Measurements from ENCODE around the gene L3MBTL2.

L3MBTL2 gene

GRCh38 chr22:41215926-41216325 lies 10.8 kb downstream of the L3MBTL2 start:
- no peak for DNase-seq

GRCh38 chr22:41216984-41217383 lies 11.9 kb downstream of the L3MBTL2 start:
- no peak for DNase-seq

GRCh38 chr22:41217553-41218157 lies 12.5 kb downstream of the L3MBTL2 start:
- no peak for DNase-seq

GRCh38 chr22:41222846-41223507 lies 17.9 kb downstream of the L3MBTL2 start:
- DNase-seq = no peak

GRCh38 chr22:41223535-41223934 lies 18.4 kb downstream of the L3MBTL2 start:
- no peak for DNase-seq

GRCh38 chr22:41226723-41227655 lies 21.9 kb downstream of the L3MBTL2 start:
- no peak for DNase-seq

- DNase-seq = no peak
Measured at GRCh38 chr22:41229215-41229614, 24.1 kb downstream of the L3MBTL2 start.

GRCh38 chr22:41229730-41230400 lies 24.8 kb downstream of the L3MBTL2 start:
- no peak for DNase-seq

GRCh38 chr22:41230401-41230785 lies 25.3 kb downstream of the L3MBTL2 start:
- no peak for DNase-seq

GRCh38 chr22:41231369-41231768 lies 26.3 kb downstream of the L3MBTL2 start:
- DNase-seq = no peak

- no peak for DNase-seq
Measured at GRCh38 chr22:41234815-41235695, 29.9 kb downstream of the L3MBTL2 start.

GRCh38 chr22:41237036-41237706 lies 32.1 kb downstream of the L3MBTL2 start:
- no peak for DNase-seq

GRCh38 chr22:41237707-41238569 lies 32.8 kb downstream of the L3MBTL2 start:
- DNase-seq = peak; percentile 89

GRCh38 chr22:41238570-41239442 lies 33.7 kb downstream of the L3MBTL2 start:
- DNase-seq = no peak

- no peak for DNase-seq
Measured at GRCh38 chr22:41239443-41240128, 34.5 kb downstream of the L3MBTL2 start.

- no peak for DNase-seq
Measured at GRCh38 chr22:41240377-41241132, 35.4 kb downstream of the L3MBTL2 start, which contains the start of gene CHADL. CHADL (minus strand) TSS chr22:41240931; CDS start chr22:41240881, 50 bp downstream.

- DNase-seq = no peak
Measured at GRCh38 chr22:41241133-41241676, 36.1 kb downstream of the L3MBTL2 start.

Measured in activated CD8-positive, alpha-beta memory T cell treated with anti-CD3 and anti-CD28 coated beads for 24 hours (primary cell).